Left ventricle myocardium inferior (tissue), 1 donor: ENCODE measurements around the gene AMBP. TPM values are rescaled to one million over a fixed set of nuclear protein-coding genes. Genes with fewer than 3 reads are reported as not detected.

Experiments
- DNase-seq: peaks from one replicate; pipeline ENCODE4 v3.0.0-alpha.2; 2020
- H3K27ac ChIP-seq: fragments of 200-600 bp; replicated peaks from 2 replicates; pipeline ENCODE4 v1.8.0; 2021
- H3K27me3 ChIP-seq: fragments of 200-600 bp; 2 replicates; pipeline ENCODE4 v1.8.0; 2021; ENCODE audit warnings: low read depth
- H3K36me3 ChIP-seq: fragments of 200-600 bp; 2 replicates; pipeline ENCODE4 v1.8.0; 2021
- H3K4me1 ChIP-seq: fragments of 200-600 bp; 2 replicates; pipeline ENCODE4 v1.8.0; 2021
- H3K4me3 ChIP-seq: fragments of 200-600 bp; 2 replicates; pipeline ENCODE4 v1.8.0; 2021; ENCODE audit warnings: mild to moderate bottlenecking, moderate library complexity
- H3K9me3 ChIP-seq: fragments of 200-600 bp; replicated peaks from 2 replicates; pipeline ENCODE4 v1.8.0; 2021
- CTCF ChIP-seq: fragments of 200-600 bp; IDR thresholded peaks from 2 replicates; pipeline ENCODE4 v1.8.0; 2021; ENCODE audit warnings: antibody characterized with exemption, mild to moderate bottlenecking, borderline replicate concordance
- intact Hi-C: fragments of 100-400 bp; cut with micrococcal nuclease; formaldehyde crosslinking; loops from one replicate; pipeline ENCODE4 v1.11.0; 2022
- total RNA-seq: library from RNA; stranded (reverse); fragmentation: NEBNext Ultra II Directional; extraction: Animal tissue kit (Norgen Biotek cat#: 25700); gene quantifications from one replicate; pipeline ENCODE4 v1.2.1, GENCODE V29; 2021
- donor health status: DM: no; HTN: yes; CAD: no; lungs with severe emphysema.

Gene AMBP
- total RNA-seq, 1 donor from 2014 or later, result not detected

- H3K27ac ChIP-seq, result peak overlapping the region; percentile 50
- peak; percentile 82 for DNase-seq
- H3K27me3 ChIP-seq, result peaks cover 7% of the 10 kb centered on the region
- no peaks in the 10 kb centered on the region for H3K36me3 ChIP-seq
- no peaks in the 10 kb centered on the region for H3K9me3 ChIP-seq
- TF ChIP-seq CTCF, result peak; percentile 98
- intact Hi-C loops, result loop anchor here (5.0 kb wide), 1 partner anchor 184 kb away; no protein-coding TSS in a partner anchor
- H3K4me3 ChIP-seq, result no peak overlapping the region
- peaks cover 8% of the 10 kb centered on the region for H3K4me1 ChIP-seq
Measured at GRCh38 chr9:114108016-114108833, 30.1 kb upstream of the AMBP start.

GRCh38 chr9:114107286-114108001 is 29.3 kb upstream of the AMBP start:
- intact Hi-C loops, result loop anchor here (5.0 kb wide), 1 partner anchor 185 kb away; no protein-coding TSS in a partner anchor
- H3K27me3 ChIP-seq, result peaks cover 8% of the 10 kb centered on the region
- no peak overlapping the region for H3K27ac ChIP-seq
- no peaks in the 10 kb centered on the region for H3K36me3 ChIP-seq
- no peak for DNase-seq
- no peaks in the 10 kb centered on the region for H3K4me1 ChIP-seq
- peaks cover 3% of the 10 kb centered on the region for H3K9me3 ChIP-seq
- H3K4me3 ChIP-seq, result no peak overlapping the region
- no peak for TF ChIP-seq CTCF

- intact Hi-C loops, result loop anchor here (5.0 kb wide), 1 partner anchor 187 kb away; no protein-coding TSS in a partner anchor
- no peak for DNase-seq
- H3K4me1 ChIP-seq, result no peaks in the 10 kb centered on the region
- no peak overlapping the region for H3K4me3 ChIP-seq
- no peak overlapping the region for H3K27ac ChIP-seq
- TF ChIP-seq CTCF, result no peak
- peaks cover 14% of the 10 kb centered on the region for H3K9me3 ChIP-seq
- H3K27me3 ChIP-seq, result peaks cover 15% of the 10 kb centered on the region
- no peaks in the 10 kb centered on the region for H3K36me3 ChIP-seq
Measured at GRCh38 chr9:114105236-114105635, 27.1 kb upstream of the AMBP start.

- Histone ChIP-seq H3K27ac (no peak overlapping the region), H3K4me3 (no peak overlapping the region), H3K36me3 (no peaks in the 10 kb centered on the region), H3K9me3 (peaks cover 14% of the 10 kb centered on the region), H3K27me3 (peaks cover 40% of the 10 kb centered on the region), H3K4me1 (peaks cover 14% of the 10 kb centered on the region)
- intact Hi-C loops, result no loop called here
- no peak for DNase-seq
- TF ChIP-seq CTCF, result no peak
Measured at GRCh38 chr9:114102484-114102883, 24.4 kb upstream of the AMBP start.

- H3K4me1 ChIP-seq, result peaks cover 15% of the 10 kb centered on the region
- H3K36me3 ChIP-seq, result no peaks in the 10 kb centered on the region
- intact Hi-C loops, result no loop called here
- no peak overlapping the region for H3K27ac ChIP-seq
- peaks cover 14% of the 10 kb centered on the region for H3K9me3 ChIP-seq
- no peak overlapping the region for H3K4me3 ChIP-seq
- peaks cover 58% of the 10 kb centered on the region for H3K27me3 ChIP-seq
- no peak for TF ChIP-seq CTCF
- DNase-seq, result no peak
Measured at GRCh38 chr9:114100536-114100935, 22.4 kb upstream of the AMBP start.
